Upper lobe of left lung (tissue), 4 donors: ENCODE data around the gene HSD17B11.

Experiments
- CTCF ChIP-seq, 6 experiments: fragments of 450-650 bp in 4 of 6; fragments of 200-600 bp in 2 of 6; sonication (generic) in 2 of 6; IDR thresholded peaks; one replicate each; pipeline ENCODE4 v1.5.1; 2016 to 2019; ENCODE audit warnings: antibody characterized with exemption in 6 of 6
- EP300 ChIP-seq, 4 donors: sonication (generic); formaldehyde crosslinking; IDR thresholded peaks; one replicate each; pipeline ENCODE4 v1.5.1; 2017; ENCODE audit warnings: antibody characterized with exemption in 4 of 4, control low read depth in 2 of 4
- POLR2A ChIP-seq, 4 donors: fragments of 450-650 bp; IDR thresholded peaks; one replicate each; pipeline ENCODE4 v1.5.1; 2016 to 2017; ENCODE audit warnings: antibody characterized with exemption in 4 of 4, mild to moderate bottlenecking in 2 of 4

GRCh38 chr4:87339440-87339839 lies 51.5 kb downstream of the HSD17B11 start:
- TF ChIP-seq POLR2A (IDR thresholded peaks at IDR 0.05) (no peak), CTCF (IDR thresholded peaks at IDR 0.05) (no peak), EP300 (IDR thresholded peaks at IDR 0.05) (no peak)
